Measurements from ENCODE around the gene FLT4. TPM values are rescaled to one million over a fixed set of nuclear protein-coding genes. Genes with fewer than 3 reads are reported as not detected.
"Not testable (repeated sequence)": the region's sequence is repeated elsewhere in the genome, so short reads cannot be mapped to it uniquely, and the experiment has no call there.

The FLT4 gene
- polyA plus RNA-seq, 1 experiment: 0.27 TPM

GRCh38 chr5:180690562-180690961, 41.2 kb upstream of the FLT4 start:
- CTCF ChIA-PET: interaction anchor here (0.7 to 1.0 kb wide), 3 partner anchors 28 to 113 kb away, joined by 3 to 4 read pairs (median 3); no protein-coding TSS in a partner anchor
- no peak for DNase-seq (ENCODE audit: low read depth)
- no peak for TF ChIP-seq CTCF (IDR thresholded peaks at IDR 0.05; ENCODE audit: insufficient read depth, low read depth, low read length)
- Histone ChIP-seq H3K4me3 (ENCODE audit: low read depth, low read length) (no peak overlapping the region), H3K36me3 (ENCODE audit: control insufficient read depth, insufficient read depth, low read length) (no peaks in the 10 kb centered on the region), H3K27me3 (ENCODE audit: control insufficient read depth, insufficient read depth, low read length) (no peaks in the 10 kb centered on the region; the same call in 1 of the 2 replicates)
- POLR2A ChIA-PET: no interaction called here

GRCh38 chr5:180689775-180690174, 40.4 kb upstream of the FLT4 start:
- CTCF ChIA-PET: interaction anchor here (0.9 kb wide), 1 partner anchor 112 kb away, joined by 4 read pairs; no protein-coding TSS in a partner anchor
- Histone ChIP-seq H3K36me3 (ENCODE audit: control insufficient read depth, insufficient read depth, low read length) (no peaks in the 10 kb centered on the region), H3K4me3 (ENCODE audit: low read depth, low read length) (no peak overlapping the region), H3K27me3 (ENCODE audit: control insufficient read depth, insufficient read depth, low read length) (no peaks in the 10 kb centered on the region; the same call in 1 of the 2 replicates)
- no peak for TF ChIP-seq CTCF (IDR thresholded peaks at IDR 0.05; ENCODE audit: insufficient read depth, low read depth, low read length)
- POLR2A ChIA-PET: no interaction called here
- DNase-seq (ENCODE audit: low read depth): no peak

DNA sequence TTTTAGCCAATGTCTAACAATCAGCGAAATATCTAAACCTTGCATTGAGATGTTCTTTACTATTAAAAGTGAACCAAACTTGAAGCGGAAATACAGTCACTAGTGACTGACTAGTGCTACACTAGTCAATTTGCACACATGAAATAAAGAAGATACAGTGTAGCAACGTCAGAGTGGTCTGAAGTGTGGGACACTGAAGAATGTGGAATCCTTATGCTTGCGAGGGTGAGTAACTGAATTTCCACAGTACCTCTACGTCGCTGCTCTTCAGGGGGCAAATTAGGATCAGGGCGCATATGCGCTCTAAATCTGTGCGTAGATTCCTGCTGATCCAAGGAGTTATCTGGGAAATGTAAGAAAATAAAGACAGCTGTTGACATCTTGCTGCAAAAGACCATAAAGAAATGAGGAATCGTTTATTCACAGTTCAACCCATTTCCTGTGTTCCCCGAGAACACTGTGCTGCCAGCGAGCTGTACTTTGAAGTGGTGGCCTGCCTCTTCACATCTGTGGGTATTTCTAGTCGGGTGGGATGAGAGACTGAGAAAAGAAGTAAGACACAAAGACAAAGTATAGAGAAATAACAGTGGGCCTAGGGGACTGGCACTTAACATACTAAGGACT, 39.8 kb upstream of the FLT4 start:
- Histone ChIP-seq H3K4me3 (ENCODE audit: low read depth, low read length) (no peak overlapping the region), H3K36me3 (ENCODE audit: control insufficient read depth, insufficient read depth, low read length) (no peaks in the 10 kb centered on the region), H3K27me3 (ENCODE audit: control insufficient read depth, insufficient read depth, low read length) (no peaks in the 10 kb centered on the region; the same call in 1 of the 2 replicates)
- no peak for TF ChIP-seq CTCF (IDR thresholded peaks at IDR 0.05; ENCODE audit: insufficient read depth, low read depth, low read length)
- POLR2A ChIA-PET: no interaction called here
- DNase-seq (ENCODE audit: low read depth): no peak
- CTCF ChIA-PET: no interaction called here

DNA sequence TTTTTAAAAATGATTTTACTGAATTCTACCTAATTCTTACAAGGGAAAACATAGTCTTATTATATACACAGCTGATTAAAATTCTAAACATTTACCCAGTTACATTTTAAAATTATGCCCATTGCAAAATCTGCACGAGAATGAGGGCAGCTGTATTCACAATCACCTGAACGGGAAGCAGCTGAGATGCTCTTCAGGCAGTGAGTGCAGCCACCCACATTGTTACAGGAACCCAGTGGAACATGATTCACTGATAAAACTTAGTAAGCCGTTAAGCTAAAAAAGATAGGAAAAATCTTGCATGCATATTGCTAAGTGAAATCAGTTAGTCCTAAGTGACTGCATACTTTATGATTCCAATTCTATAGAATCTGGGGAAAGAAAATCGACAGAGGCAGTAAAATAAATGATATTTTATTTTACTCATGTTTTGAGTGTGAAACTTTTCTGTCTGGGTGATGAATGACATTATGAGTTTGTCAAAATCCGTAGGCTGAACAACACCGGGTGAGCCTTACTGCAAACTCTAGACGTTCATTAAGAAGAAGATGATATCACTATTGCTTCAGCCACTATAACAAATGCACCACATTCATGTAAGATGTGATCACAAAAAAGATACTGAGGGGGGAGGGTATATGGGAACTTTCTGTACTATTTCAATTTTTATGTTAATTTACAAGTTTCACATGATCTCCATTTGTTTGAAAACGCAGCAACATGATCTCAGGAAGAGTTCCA, 39.1 kb upstream of the FLT4 start:
- Histone ChIP-seq H3K36me3 (ENCODE audit: control insufficient read depth, insufficient read depth, low read length) (no peaks in the 10 kb centered on the region), H3K4me3 (ENCODE audit: low read depth, low read length) (no peak overlapping the region), H3K27me3 (ENCODE audit: control insufficient read depth, insufficient read depth, low read length) (no peaks in the 10 kb centered on the region; the same call in 1 of the 2 replicates)
- ChIA-PET CTCF (no interaction called here), POLR2A (no interaction called here)
- DNase-seq (ENCODE audit: low read depth): no peak
- TF ChIP-seq CTCF (IDR thresholded peaks at IDR 0.05; ENCODE audit: insufficient read depth, low read depth, low read length): no peak

DNA sequence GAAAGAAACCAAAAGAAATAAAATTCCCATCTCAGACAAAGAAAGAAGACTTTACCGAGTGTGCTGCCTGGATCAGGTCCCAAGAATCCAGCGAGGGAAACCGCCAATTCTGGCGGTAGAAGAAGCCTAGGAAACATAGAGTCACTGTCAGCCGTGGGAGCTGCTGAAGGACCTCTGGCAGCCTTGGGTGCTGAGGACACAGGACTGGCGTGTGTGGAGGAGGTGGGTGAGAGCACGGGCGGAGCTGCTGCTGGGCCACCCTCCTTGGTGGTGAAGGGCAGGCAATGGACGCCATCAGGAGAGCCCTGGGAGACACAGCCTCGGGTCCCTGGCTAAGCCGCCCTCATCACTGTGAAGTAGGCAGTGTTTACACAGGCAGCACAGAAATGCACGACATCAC, 37.4 kb upstream of the FLT4 start:
- POLR2A ChIA-PET; DNase-seq (ENCODE audit: low read depth); CTCF ChIA-PET; H3K27me3 ChIP-seq (ENCODE audit: control insufficient read depth, insufficient read depth, low read length); H3K36me3 ChIP-seq (ENCODE audit: control insufficient read depth, insufficient read depth, low read length); H3K4me3 ChIP-seq (ENCODE audit: low read depth, low read length): not testable (repeated sequence)
